Measurements from ENCODE around the gene RNFT2.
A peak's percentile ranks its signal among the peaks of the same experiment; 100 is the strongest.

The RNFT2 gene, protein sequence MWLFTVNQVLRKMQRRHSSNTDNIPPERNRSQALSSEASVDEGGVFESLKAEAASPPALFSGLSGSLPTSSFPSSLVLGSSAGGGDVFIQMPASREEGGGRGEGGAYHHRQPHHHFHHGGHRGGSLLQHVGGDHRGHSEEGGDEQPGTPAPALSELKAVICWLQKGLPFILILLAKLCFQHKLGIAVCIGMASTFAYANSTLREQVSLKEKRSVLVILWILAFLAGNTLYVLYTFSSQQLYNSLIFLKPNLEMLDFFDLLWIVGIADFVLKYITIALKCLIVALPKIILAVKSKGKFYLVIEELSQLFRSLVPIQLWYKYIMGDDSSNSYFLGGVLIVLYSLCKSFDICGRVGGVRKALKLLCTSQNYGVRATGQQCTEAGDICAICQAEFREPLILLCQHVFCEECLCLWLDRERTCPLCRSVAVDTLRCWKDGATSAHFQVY

DNA sequence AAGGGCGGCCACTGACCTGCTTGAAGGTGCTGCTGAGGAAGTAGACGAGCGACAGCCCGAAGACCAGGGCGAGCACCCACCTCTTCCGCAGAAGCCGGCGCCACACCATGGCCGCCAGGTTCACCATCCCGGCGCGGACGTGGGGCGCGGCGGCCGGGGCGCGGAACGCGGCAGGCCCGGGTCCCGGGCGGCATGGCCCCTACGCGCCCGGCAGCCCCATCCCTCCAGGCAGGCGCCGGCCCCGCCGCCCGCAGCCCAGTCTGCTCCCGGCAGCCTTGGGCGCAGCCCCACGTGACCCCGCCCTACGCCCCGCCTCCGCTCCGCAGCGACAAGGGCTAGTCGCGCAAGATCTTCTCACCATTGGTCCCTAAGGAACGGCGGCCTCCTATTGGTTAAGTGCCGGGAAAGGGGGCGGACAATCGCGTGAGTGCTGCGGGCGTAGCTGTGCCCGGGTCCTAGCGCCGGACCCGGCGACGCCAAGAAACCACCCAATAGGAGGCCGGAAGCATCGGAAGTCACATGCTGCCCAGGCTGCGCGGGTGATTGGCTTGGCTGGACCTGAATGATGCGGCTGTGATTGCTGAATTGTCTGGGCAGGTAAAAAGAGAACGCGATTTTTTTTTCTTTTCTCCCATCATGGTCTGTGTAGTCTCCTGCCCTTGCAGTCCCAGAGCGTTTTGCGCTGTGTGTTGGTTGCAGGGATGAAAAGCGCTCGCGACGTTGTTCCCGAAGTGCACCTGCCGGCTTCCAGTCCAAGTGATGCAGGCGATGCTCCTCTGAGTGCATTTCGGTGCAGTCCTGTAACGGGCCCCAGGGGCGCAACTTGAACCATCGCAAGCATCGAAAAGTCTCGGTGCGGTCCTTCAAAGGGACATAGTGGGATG, at the start of gene RNFT2, which contains the start of gene SPRING1:
Gene RNFT2, plus strand, starts transcription at position 542 of the 884 bp plus-strand sequence. CDS start 2,183 bp downstream, outside the sequence.
Gene SPRING1, minus strand, starts transcription at position 296 of the 884 bp plus-strand sequence. Its CDS starts 169 bp downstream, at position 127.
- DNase-seq (ENCODE audit: low read depth in 3 of 3) = peak; percentile 95 to 99 (median 97)

DNA sequence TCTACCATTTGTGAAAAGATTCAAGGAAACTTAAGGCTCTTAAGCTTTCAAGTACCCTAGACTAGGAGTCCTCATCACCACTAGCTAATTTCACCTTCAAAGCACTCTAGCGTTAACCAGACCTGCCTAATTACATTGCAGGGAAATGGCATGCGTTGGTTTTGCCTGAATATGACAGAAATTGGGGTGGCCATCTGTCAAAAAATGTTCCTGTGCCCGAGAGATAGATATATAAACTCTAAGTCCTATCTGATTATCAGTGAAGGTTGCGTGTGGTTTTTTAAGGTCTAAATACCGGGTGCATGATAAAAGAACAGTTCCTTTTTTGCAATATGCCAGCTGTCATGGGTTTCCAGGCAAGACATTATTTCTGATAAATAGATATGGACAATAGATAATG, 48.6 kb upstream of the RNFT2 start:
- DNase-seq (ENCODE audit: low read depth in 3 of 3) = no peak

DNA sequence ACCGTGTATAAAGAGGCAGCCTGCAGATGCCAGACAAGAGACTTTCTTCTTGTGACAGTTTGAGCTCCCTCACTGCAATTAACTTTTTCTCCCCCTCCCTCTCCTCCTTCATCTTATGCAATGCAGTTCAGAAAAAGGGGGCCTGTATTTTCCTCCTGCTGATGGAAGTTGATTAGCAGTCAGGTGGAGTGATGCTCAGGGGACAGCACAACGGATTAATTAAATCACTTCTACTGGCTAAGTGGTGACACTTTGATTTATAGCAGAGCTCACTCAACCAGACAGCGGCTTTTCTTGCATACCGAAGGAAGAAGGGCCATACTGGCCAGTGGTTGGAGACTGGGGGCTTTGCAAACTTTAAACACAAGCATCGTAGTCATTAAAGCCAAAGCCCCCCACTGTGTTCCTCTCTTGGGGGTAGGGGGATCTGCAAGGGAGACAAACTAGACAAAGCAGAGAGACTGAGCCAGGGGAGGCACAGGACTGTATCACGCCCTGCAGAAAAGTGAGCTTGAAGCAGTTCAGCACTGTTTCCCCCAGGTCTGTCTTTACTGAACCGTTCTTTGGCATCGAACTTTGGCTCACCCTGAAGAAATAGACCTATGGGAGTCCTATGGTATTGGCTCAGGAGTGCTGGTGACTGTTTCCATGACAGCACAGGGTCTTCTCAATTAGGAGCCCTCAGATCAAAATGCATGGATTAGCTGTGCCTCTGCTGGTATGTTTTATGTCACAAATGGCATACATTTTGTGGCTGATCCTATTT, 48.0 kb upstream of the RNFT2 start:
- no peak for DNase-seq (ENCODE audit: low read depth in 3 of 3)

DNA sequence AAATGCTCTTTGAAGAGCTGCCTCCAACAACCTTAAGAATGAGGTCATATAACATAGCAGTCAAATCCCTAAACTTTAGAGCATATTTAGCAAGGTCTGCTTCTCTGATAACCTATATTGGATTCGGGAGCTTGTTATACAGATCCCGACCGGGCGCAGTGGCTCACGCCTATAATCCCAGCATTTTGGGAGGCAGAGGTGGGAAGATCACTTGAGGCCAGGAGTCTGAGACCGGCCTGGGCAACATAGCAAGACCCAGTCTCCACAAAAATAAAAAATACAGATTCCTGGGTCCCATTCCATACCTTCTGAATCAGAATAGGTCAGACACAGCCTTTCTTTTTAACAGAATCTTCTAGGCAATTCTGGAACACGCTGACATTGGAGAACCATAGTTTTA, 46.9 kb upstream of the RNFT2 start:
- no peak for DNase-seq (ENCODE audit: low read depth in 3 of 3)

DNA sequence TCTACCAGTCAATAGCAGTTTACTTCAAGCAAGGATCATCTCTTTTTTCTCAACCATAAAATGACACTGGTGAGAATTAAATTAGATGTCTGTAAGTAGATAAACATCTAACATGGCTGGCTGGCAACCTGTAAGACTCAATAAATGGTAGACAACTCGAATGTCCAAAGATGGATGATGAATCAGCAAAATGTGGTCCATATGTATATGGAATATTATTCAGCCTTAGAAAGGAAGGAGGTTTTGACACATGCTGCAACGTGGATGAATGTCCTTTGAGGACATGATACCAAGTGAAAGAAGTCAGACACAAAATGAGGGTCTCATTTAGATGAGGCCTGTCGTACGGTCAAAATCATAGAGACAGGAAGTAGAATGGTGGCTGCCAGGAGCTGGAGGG, 46.5 kb upstream of the RNFT2 start:
- no peak for DNase-seq (ENCODE audit: low read depth in 3 of 3)

DNA sequence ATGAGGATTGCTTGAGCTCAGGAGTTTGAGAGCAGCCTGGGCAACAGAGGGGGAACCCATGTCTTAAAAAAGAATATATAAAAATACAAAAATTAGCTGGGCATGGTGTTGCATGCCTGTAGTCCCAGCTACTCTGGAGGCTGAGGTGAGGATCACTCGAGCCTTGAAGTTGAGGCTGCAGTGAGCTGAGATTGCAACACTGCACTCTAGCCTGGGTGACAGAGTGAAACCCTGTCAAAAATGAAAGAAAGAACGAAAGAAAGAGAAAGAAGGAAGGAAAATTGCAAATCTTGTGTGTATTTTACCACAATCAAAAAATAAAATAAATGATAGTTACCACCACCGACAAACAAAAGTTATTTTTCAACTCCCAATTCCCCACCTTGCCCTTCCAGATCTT, 45.5 kb upstream of the RNFT2 start:
- DNase-seq (ENCODE audit: low read depth in 3 of 3) = no peak

DNA sequence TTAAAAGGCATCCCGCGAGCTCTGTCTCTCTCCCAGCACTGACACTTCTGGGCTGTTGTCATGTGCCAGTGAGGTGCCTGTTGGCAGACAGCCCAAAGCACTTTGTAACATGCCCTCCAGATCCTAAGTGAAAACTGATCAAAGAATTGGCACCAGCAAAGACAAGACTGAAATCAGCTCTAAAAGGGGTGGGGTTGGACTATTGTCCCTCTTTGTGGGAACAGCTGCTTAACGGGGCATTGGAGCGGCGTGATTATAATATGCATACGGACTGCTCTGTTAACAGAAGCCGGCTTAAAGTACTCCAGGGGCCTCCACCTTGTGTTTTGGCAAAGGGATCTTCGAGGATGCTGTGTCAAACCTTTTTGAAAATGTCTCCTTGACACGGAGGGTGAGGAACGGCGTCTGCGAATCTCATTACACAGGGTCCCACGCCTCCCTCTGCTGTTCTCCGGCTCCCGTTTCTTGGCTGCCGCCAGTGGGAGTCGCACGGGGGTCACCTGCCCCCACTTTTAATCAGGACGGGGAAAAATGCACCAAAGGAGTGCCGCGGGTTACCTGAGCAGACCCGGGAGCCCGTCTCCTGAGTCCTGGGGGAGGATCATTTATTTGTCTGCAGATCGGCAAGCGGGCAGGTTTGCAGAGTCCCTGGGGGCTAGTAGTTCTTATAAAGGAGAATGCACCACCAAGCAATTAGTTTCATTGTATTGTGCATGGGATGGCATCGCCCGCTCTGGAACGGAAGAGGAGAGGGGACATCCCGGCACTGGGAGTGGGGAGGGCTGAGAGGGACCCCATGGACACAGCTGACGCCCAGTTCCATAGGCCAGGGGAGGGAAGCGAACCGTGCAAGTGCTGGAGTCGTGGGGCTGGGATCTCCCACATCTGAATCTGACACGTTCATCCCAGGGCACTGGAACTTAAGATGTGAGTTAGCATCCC, 44.6 kb upstream of the RNFT2 start:
- DNase-seq (ENCODE audit: low read depth in 3 of 3) = no peak

DNA sequence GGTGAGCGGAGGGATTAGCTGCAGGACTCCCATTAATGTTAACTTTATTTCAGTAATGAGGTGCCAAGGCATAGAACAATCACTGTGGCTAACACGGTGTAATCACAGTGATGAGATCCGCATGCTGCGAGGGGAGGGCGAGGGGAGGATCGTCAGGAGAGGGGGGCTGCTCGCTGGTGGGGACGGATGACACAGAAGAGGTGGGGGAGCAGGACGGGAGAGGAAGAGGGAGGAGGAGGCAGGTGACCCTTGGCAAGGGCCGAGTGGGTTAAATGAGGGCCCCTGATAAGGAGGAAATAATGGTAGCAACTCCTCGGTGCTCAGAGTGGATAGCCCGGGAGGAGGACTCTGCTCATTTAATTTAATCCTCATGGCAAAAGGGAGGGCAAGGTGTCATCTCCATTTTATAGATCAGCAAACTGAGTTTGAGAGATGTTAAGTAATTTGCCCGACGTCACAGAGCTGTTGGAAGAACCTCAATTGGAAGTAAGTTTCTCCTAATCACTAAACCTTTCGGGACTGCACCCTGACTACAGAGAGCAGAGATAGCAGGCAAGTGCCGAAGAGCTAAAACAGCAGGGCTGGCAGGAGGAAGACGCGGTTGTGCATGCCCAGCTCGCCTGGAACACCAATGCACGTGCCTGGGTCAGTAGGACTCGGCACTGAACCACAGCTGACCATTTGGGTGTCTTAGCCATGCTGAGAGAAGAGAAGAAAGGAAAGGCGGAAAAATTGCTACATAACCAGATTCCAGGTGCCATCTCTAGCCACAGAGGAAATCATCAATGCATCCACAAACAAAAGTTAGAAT, 43.3 kb upstream of the RNFT2 start:
- DNase-seq (ENCODE audit: low read depth in 3 of 3) = no peak

DNA sequence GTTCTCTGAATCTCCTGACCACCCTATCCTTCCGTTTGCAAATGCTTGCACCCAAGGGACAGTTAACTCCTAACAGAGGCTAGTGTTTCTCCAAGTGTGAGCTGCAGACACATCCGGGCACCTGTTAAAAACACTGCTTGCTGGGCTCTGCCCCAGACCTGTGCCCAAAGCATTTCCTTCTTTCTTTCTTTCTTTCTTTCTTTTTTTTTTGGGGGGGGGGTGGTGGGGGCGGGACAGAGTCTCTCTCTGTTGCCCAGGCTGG, 42.7 kb upstream of the RNFT2 start:
- no peak for DNase-seq (ENCODE audit: low read depth in 3 of 3)

DNA sequence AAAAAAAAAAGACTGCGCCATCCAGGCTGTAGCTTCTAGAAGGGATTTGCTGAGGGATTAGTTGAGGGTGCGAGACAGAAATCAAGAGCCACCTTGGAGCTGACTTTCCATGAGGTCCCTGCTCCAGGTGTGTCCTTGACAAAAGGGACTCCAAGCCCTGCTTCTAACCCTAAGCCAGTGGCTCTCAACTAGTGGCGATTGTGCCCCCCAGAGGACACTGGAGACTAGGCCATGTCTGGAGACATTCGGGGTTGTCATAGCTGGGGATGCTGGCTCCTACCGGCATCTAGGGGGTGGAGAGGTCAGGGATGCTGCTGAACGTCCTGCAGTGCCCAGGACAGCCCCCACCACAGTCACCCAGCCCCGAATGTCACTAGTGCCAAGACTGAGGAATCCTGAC, 40.8 kb upstream of the RNFT2 start:
- DNase-seq (ENCODE audit: low read depth in 3 of 3) = no peak

DNA sequence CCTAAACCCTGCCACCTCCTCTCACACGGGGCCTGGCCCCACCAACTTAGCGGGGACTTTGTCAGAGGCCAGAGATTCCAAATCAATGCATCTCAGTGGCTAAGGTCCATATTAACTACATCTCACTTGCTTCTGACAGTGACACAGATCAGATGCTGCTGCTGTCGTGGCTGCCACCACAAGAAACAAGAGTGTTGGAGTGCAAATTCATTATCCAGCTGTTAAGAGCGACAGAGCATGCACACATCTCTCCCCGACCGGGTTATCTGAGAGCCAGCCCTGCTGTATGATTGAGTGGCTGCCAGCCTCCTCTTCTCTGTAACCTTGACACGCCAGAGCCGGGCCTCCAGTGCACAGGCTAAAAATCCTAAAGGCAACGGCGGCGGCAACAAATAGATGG, 40.4 kb upstream of the RNFT2 start:
- DNase-seq (ENCODE audit: low read depth in 3 of 3) = no peak

DNA sequence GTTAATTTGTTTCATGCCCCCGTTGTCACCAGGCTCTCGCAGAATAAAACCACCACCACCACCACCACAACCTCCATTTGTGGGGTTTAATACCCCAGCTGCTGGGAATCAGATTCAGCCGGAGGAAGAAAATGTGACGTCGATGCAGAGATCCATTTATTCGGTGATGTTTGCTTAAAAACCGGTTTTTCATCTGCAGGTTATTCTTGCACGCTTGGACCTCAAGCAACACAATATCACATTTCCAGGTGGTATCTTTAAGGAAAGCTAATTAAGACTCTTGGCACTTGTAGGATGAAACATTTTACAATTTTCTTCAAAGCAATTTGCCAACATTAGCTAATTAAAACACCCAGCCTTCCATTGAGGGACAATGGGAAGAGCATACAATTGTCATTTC, 40.0 kb upstream of the RNFT2 start:
- DNase-seq (ENCODE audit: low read depth in 3 of 3) = no peak

DNA sequence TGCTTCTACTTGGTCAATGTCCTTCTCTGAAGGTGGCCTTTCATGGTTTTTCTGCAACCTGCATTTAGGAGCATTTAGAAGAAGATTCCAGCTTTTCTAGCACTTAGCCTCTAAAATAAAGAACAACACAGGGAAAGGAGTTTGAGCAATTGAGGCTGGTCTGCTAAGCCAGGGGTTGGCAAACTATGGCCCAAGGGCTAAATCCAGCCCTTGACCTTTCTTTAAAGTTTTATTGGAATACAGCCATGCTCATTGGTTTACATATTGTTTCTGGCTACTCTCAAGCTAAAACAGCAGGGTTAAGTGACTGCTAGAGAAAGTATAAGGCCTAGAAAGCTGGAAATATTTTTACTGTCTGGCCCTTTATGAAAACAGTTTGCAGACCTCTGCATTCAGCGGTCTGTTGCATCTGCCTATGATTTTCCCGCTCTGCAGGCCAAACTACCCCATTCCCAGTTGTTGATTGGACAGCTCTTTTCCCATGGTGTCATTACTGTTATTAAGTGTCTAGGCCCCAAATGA, 39.5 kb upstream of the RNFT2 start:
- no peak for DNase-seq (ENCODE audit: low read depth in 3 of 3)

DNA sequence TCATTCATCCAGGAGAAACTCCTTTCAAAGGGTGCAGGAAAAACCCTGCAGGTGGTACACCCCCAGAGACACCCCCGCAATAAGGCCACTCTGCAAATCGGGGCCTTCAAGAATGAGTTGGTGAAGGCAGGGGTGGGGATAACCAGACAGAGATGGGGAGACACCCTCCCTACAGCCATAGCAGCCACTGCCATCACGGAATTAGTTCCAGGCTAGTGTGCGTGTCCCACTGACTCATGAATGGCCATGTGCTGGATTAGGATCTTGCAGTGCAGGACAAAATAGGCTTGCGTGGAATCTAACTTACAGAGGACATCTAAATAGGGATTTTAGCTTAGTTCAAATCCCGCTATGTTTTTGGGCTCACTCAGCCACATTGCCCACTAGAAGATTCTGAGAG, 38.0 kb upstream of the RNFT2 start:
- no peak for DNase-seq (ENCODE audit: low read depth in 3 of 3)

DNA sequence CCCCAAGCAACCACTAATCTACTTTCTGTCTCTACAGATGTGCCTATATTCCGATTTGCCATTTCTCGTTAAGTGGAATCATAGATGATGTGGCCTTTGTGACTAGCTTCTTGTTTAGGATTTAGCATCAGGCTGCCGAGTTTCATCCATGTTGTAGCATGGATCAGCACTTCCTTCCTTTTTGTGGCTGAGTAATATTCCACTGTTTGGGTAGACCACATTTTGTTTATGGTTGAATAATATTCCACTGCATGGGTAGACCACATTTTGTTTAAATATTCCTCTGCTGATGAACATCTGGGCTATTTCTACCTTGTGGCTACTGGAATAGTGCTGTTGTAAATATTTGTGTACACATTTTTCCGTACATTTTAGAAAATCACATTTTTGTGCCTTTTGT, 36.7 kb upstream of the RNFT2 start:
- no peak for DNase-seq (ENCODE audit: low read depth in 3 of 3)

DNA sequence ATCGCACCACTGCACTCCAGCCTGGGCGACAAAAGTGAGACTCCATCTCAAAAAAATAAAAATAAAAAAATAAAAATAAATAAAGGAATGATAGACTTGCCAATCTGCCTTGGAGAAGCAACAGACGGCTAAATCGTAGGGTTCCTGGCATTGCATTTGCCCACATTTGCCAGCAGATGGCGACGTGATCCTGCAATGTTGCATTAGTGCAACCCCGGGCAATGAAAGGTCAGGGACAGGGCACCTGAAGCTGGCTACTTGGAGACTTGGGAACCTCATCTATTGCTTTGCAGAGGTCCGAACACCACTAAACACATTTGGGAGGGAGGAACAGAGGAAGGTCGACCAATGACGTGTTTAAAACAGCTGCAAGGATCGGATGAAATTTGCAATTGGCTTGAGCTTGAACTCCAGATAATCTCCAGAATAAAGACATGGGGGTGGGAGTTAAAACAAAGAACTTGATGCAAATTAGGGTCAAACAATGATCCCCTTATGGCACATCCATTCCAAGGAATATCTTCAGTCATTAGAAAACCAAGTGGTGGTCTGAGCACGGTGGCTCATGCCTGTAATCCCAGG, 34.8 kb upstream of the RNFT2 start:
- peak; percentile 40 to 57 (median 48) for DNase-seq (ENCODE audit: low read depth in 3 of 3)

DNA sequence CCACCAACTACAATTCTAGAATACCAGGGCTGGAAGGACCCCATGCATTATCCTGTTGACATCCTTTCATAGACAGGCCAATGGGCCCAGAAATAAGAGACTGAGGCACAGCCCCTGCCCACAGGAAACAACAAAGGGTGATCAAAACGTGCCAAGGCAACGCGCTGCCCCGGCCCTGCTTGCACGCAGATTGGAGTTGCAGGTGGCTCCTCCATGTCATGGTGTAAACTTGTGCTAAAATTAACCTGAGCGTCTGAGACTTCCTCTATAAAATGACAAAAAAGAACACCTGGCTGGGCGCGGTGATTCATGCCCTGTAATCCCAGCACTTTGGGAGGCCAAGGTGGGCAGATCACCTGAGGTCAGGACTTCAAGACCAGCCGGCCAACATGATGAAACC, 30.4 kb upstream of the RNFT2 start:
- DNase-seq (ENCODE audit: low read depth in 3 of 3) = no peak

DNA sequence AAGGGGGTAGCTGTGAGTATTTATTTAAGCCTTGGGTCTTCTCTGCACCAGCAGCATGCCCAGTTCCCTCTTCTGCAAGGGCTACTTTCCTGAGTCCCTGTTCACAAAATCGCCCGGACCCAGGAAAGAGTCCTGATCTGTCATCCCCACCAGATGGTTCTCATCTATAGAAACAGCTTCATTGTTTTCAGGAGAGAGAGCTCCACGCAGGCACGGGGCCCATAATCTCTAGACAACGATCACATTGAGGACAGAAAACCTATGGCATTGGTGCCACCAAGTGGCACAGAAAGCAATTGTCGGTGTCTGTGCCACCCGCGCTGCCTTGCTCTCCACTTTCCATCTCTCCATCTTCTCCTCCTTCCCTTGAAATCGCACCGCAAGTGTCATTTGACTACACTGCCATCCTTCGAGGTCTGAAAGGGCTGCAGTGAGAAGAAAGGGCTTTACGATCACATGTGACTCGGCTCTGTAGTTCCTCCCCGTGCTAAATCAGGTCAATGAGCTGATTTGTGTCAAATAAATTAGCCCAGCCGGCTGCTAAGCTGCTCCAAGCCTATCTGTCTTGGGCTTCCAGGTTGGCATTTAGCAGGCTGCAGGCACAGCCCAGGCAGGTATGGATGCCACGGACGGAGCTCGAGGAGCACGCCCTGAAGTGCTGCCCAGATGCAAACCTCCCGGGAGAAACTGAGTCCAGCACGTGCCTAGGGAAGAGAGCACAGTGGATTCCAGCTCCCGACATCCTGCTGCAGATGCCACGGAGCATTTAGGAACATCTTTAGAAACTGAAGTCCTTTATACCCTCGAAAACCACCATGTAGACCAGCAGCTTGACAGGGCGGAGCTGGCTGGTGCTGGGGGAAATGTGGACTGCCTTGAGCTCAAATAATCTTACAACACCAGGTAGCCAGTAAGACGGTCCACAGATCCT, 29.0 kb upstream of the RNFT2 start:
- peak in 1 of 3 donors; percentile 11 for DNase-seq (ENCODE audit: low read depth in 3 of 3)
